Measurements from ENCODE around the gene TXNDC11. TPM values are rescaled to one million over a fixed set of nuclear protein-coding genes. Genes with fewer than 3 reads are reported as not detected.

The TXNDC11 gene
- total and polyA plus RNA-seq, 2 experiments from 2014 or later, result 6.8 to 12.0 TPM

- Histone ChIP-seq H3K79me2 (replicated peaks; ENCODE audit: insufficient read depth) (no peaks in the 10 kb centered on the region), H3F3A (replicated peaks; ENCODE audit: low read depth) (0 out of 2 replicates have a peak, but pooled peaks cover 2% of the 10 kb centered on the region), H3K4me2 (no peak overlapping the region), H3K27me3 (ENCODE audit: insufficient read depth) (no peaks in the 10 kb centered on the region), H3K4me3 (no peak overlapping the region), H3K4me1 (ENCODE audit: insufficient read depth) (no peaks in the 10 kb centered on the region; the same call in 1 of the 2 replicates), H3K27ac (ENCODE audit: low read depth) (no peak overlapping the region), H3K36me3 (ENCODE audit: insufficient read depth) (peaks cover 21% of the 10 kb centered on the region), H3K9me2 (ENCODE audit: insufficient read depth) (no peaks in the 10 kb centered on the region), H4K20me1 (replicated peaks; ENCODE audit: insufficient read depth) (0 out of 2 replicates have a peak, but pooled peaks cover 2% of the 10 kb centered on the region), H2AFZ (no peak overlapping the region)
- DNase-seq (ENCODE audit: low spot score) (peak; percentile 22), ATAC-seq (peak; percentile 68)
- Mint-ChIP-seq H3K4me1 (peaks cover 8% of the 10 kb centered on the region), H3K9me3 (no peaks in the 10 kb centered on the region), H3K36me3 (ENCODE audit: low read depth) (peaks cover 33% of the 10 kb centered on the region), H3K27me3 (ENCODE audit: insufficient read depth, low read depth, poor library complexity) (peaks cover 9% of the 10 kb centered on the region), H3K4me3 (no peak overlapping the region), H3K27ac (0 out of 2 replicates have a peak overlapping the region, but pooled peaks have one; percentile 20)
- TF ChIP-seq EZH2phosphoT487 (IDR thresholded peaks at IDR 0.05; ENCODE audit: unreplicated experiment) (no peak), NANOG (IDR thresholded peaks at IDR 0.05; ENCODE audit: borderline replicate concordance) (no peak), CREB1 (CRISPR knock-in tag; IDR thresholded peaks at IDR 0.05; ENCODE audit: low read depth) (no peak), ETS1 (IDR thresholded peaks at IDR 0.05) (no peak), EZH2 (IDR thresholded peaks at IDR 0.05; ENCODE audit: low read depth, unreplicated experiment) (no peak)
Observed at GRCh38 chr16:11748404-11749254, 6.0 kb upstream of the TXNDC11 start.

- H2AFZ ChIP-seq, result no peak overlapping the region
- H3K79me2 ChIP-seq (replicated peaks; ENCODE audit: insufficient read depth), result no peaks in the 10 kb centered on the region
- no peak for TF ChIP-seq ZNF462 (CRISPR knock-in tag; IDR thresholded peaks at IDR 0.05)
- H3K4me1 ChIP-seq (ENCODE audit: insufficient read depth), result no peaks in the 10 kb centered on the region; the same call in 1 of the 2 replicates
- DNase-seq (ENCODE audit: low spot score), result no peak
- H3K27me3 ChIP-seq (ENCODE audit: insufficient read depth), result no peaks in the 10 kb centered on the region
- H3K36me3 ChIP-seq (ENCODE audit: insufficient read depth), result peaks cover 21% of the 10 kb centered on the region
- 0 out of 2 replicates have a peak overlapping the region, but pooled peaks have one; percentile 20 for H3K27ac Mint-ChIP-seq
- 0 out of 2 replicates have a peak, but pooled peaks cover 5% of the 10 kb centered on the region for H3F3A ChIP-seq (replicated peaks; ENCODE audit: low read depth)
- no peaks in the 10 kb centered on the region for H3K9me2 ChIP-seq (ENCODE audit: insufficient read depth)
- no peak overlapping the region for H3K4me3 Mint-ChIP-seq
- peaks cover 28% of the 10 kb centered on the region for H3K36me3 Mint-ChIP-seq (ENCODE audit: low read depth)
- 0 out of 2 replicates have a peak, but pooled peaks cover 2% of the 10 kb centered on the region for H4K20me1 ChIP-seq (replicated peaks; ENCODE audit: insufficient read depth)
- H3K27ac ChIP-seq (ENCODE audit: low read depth), result no peak overlapping the region
- no peak overlapping the region for H3K4me2 ChIP-seq
- ATAC-seq, result no peak
- H3K27me3 Mint-ChIP-seq (ENCODE audit: insufficient read depth, low read depth, poor library complexity), result peaks cover 13% of the 10 kb centered on the region
- H3K9me3 Mint-ChIP-seq, result no peaks in the 10 kb centered on the region
- peaks cover 10% of the 10 kb centered on the region for H3K4me1 Mint-ChIP-seq
- H3K4me3 ChIP-seq, result no peak overlapping the region
Observed at GRCh38 chr16:11747949-11748403, 5.3 kb upstream of the TXNDC11 start.
